HepG2 (cell line): ENCODE results near the gene IPO13. TPM values are rescaled to one million over a fixed set of nuclear protein-coding genes. Genes with fewer than 3 reads are reported as not detected.

Experiments
- ATAC-seq: fragments of 200-7000 bp; cut with Tn5 transposase; 3 replicates; pipeline ENCODE4 v1.9.1; 2020; ENCODE audit warnings: mild to moderate bottlenecking, moderate library complexity
- BruUV-seq: library from RNA; stranded (reverse); fragments of 400-500 nt; replicated peaks from 2 replicates; lab custom pipeline; 2021; lab: Mats Ljungman, UMichigan
- CTCF ChIA-PET: fragments of 300-600 bp; formaldehyde crosslinking; extraction: SDS; loops from one replicate; lab custom pipeline; 2021; ENCODE audit warnings: low total read pairs, inconsistent platforms, low intra/inter-chr PET ratio; lab: Yijun Ruan, JAX
- POLR2A ChIA-PET: fragments of 350-600 bp; sonication (Branson Sonifier 250); formaldehyde crosslinking; loops from one replicate; lab custom pipeline; 2020; ENCODE audit warnings: antibody characterized with exemption, inconsistent platforms; lab: Yijun Ruan, JAX
- DNase-seq: peaks from one replicate; pipeline ENCODE4 v3.0.0-alpha.2; 2015; ENCODE audit warnings: low spot score
- FAIRE-seq: peaks from 3 replicates; lab custom pipeline; 2011; peaks lifted over from hg19 to GRCh38; lab: Jason Lieb, UNC
- H2AFZ ChIP-seq: one replicate; pipeline ENCODE4 v1.6.1; 2011; ENCODE audit warnings: low read length, inconsistent platforms
- H3K27ac ChIP-seq: fragments of 300-600 bp; 3 replicates; pipeline ENCODE4 v1.8.0; 2011; ENCODE audit warnings: mixed run types, mild to moderate bottlenecking, mixed read lengths, low read length, inconsistent platforms; ENCODE audit not compliant: insufficient read depth; ENCODE audit errors: extremely low read length
- H3K27me3 ChIP-seq, 2 experiments: fragments of 200-600 bp in 1 of 2; 2 replicates in 1 of 2; 3 replicates in 1 of 2; pipeline versions ENCODE4 v1.6.0 to v1.8.0; 2011; ENCODE audit warnings: low read length in 2 of 2, mild to moderate bottlenecking in 2 of 2, moderate library complexity in 2 of 2, inconsistent platforms in 1 of 2; ENCODE audit not compliant: insufficient read depth in 2 of 2, control insufficient read depth in 1 of 2
- H3K36me3 ChIP-seq, 2 experiments: fragments of 200-600 bp in 1 of 2; replicated peaks in 1 of 2; 2 replicates in 1 of 2; 3 replicates in 1 of 2; pipeline versions ENCODE4 v1.5.1 to v1.8.0; 2011; ENCODE audit warnings: low read length in 2 of 2, inconsistent platforms in 1 of 2; ENCODE audit not compliant: insufficient read depth in 2 of 2, control insufficient read depth in 1 of 2
- H3K4me1 ChIP-seq: 2 replicates; pipeline ENCODE4 v1.5.1; 2012; ENCODE audit warnings: low read length, inconsistent platforms; ENCODE audit not compliant: insufficient read depth
- H3K4me2 ChIP-seq: 2 replicates; pipeline ENCODE4 v1.6.0; 2011; ENCODE audit warnings: low read depth, low read length, inconsistent platforms
- H3K4me3 ChIP-seq, 3 experiments: fragments of 200-600 bp in 1 of 3; sonication (generic), shearing (Covaris generic) in 1 of 3; replicated peaks in 1 of 3; 2 replicates each; pipeline ENCODE4 v1.5.1; 2011 to 2016; ENCODE audit warnings: low read length in 3 of 3, inconsistent platforms in 2 of 3, low read depth in 2 of 3, mild to moderate bottlenecking in 2 of 3, control low read depth in 1 of 3, mixed read lengths in 1 of 3; ENCODE audit not compliant: insufficient read depth in 1 of 3
- H3K79me2 ChIP-seq: one replicate; pipeline ENCODE4 v1.6.1; 2011; ENCODE audit warnings: low read length, inconsistent platforms; ENCODE audit not compliant: insufficient read depth
- H3K9ac ChIP-seq: 2 replicates; pipeline ENCODE4 v1.6.0; 2011; ENCODE audit warnings: mild to moderate bottlenecking, low read depth, low read length, inconsistent platforms; ENCODE audit not compliant: insufficient read depth
- H3K9me3 ChIP-seq: 2 replicates; pipeline ENCODE4 v1.5.1; 2012; ENCODE audit warnings: mild to moderate bottlenecking, low read length
- H4K20me1 ChIP-seq: 2 replicates; pipeline ENCODE4 v1.6.0; 2011; ENCODE audit warnings: inconsistent platforms, mild to moderate bottlenecking, low read length, moderate library complexity; ENCODE audit not compliant: insufficient read depth
- ARNTL ChIP-seq: sonication (generic); formaldehyde crosslinking; IDR thresholded peaks from 2 replicates; pipeline ENCODE4 v1.4.0; 2020; ENCODE audit warnings: mild to moderate bottlenecking, missing genetic modification reagents
- KIAA2018 ChIP-seq: sonication (generic); formaldehyde crosslinking; IDR thresholded peaks from 2 replicates; pipeline ENCODE4 v1.5.0; 2020; ENCODE audit warnings: mild to moderate bottlenecking, missing genetic modification reagents, borderline replicate concordance
- MATR3 ChIP-seq: sonication (generic); formaldehyde crosslinking; IDR thresholded peaks from 2 replicates; pipeline ENCODE4 v1.4.0; 2020; ENCODE audit warnings: missing genetic modification reagents
- NR3C1 ChIP-seq: sonication (generic); formaldehyde crosslinking; IDR thresholded peaks from 2 replicates; pipeline ENCODE4 v1.4.0; 2020; ENCODE audit warnings: missing genetic modification reagents
- PHF21A ChIP-seq: sonication (generic); formaldehyde crosslinking; IDR thresholded peaks from 2 replicates; pipeline ENCODE4 v1.5.0; 2020; ENCODE audit warnings: mild to moderate bottlenecking, missing genetic modification reagents
- PHF8 ChIP-seq: sonication (generic); formaldehyde crosslinking; IDR thresholded peaks from 2 replicates; pipeline ENCODE4 v1.5.0; 2020; ENCODE audit warnings: missing genetic modification reagents
- ZNF512 ChIP-seq: sonication (generic); formaldehyde crosslinking; IDR thresholded peaks from 2 replicates; pipeline ENCODE4 v1.4.0; 2020; ENCODE audit warnings: mild to moderate bottlenecking, missing genetic modification reagents
- WGBS: methylation state at CpG from one replicate; pipeline ENCODE4 v1.1.6; 2017; ENCODE audit warnings: low lambda C conversion rate; 5-methylcytosine and 5-hydroxymethylcytosine counted together
- in situ Hi-C: cut with HindIII; loops from 2 replicates; pipeline ENCODE4 v1.10.0; 2017; ENCODE audit warnings: low pct_unique_long_range_greater_than_20kb; ENCODE audit not compliant: extremely low pct_ligation_motif_present
- intact Hi-C: fragments of 100-400 bp; cut with micrococcal nuclease; formaldehyde crosslinking; loops from one replicate; pipeline ENCODE4 v1.10.0; 2022; ENCODE audit not compliant: unreplicated experiment
- polyA plus RNA-seq, 8 experiments: library from polyadenylated mRNA; depleted of rRNA in 3 of 8; stranded (reverse) in 7 of 8; unstranded in 1 of 8; fragments of >200 nt; fragmentation: Illumina TruSeq in 4 of 8; extraction: Trizol in 4 of 8; gene quantifications; 2 replicates each; pipeline versions ENCODE4 v1.2.1 to v1.2.3, GENCODE V29; 2011 to 2016; ENCODE audit warnings: low read depth in 4 of 8, missing spikeins in 1 of 8, mixed read lengths in 1 of 8; ENCODE audit not compliant: insufficient read depth in 1 of 8
- total RNA-seq, 5 experiments: library from RNA; depleted of rRNA; stranded (reverse); fragments of >200 nt; fragmentation: Illumina TruSeq; extraction: Trizol; gene quantifications; 2 replicates each; pipeline ENCODE4 v1.2.3, GENCODE V29; 2016; ENCODE audit warnings: low read depth in 1 of 5

IPO13 gene
- total and polyA plus RNA-seq, 2 of the 13 experiments (the other 11 are each of a cell fraction or from before 2014, with no cell fraction given), result 12.9 to 15.6 TPM

- Histone ChIP-seq H3K9ac (no peak overlapping the region), H3K4me3 (no peak overlapping the region), H3K4me1 (peaks cover 52% of the 10 kb centered on the region)
- CTCF ChIA-PET, result no interaction called here
- intact Hi-C loops, result no loop called here
- POLR2A ChIA-PET, result interaction anchor here (1.2 to 1.7 kb wide), 2 partner anchors 16 to 27 kb away, joined by 3 to 7 read pairs; partner anchors contain the start of gene SLC6A9
- no peak for TF ChIP-seq NR3C1 (CRISPR knock-in tag)
- TF ChIP-seq, all 625 proteins: peak for 0
- H2AFZ ChIP-seq, result no peak overlapping the region
- H3K4me2 ChIP-seq, result no peak overlapping the region
- no peak for DNase-seq
- no peaks in the 10 kb centered on the region for H3K27me3 ChIP-seq
- H4K20me1 ChIP-seq, result no peaks in the 10 kb centered on the region
- H3K79me2 ChIP-seq, result no peaks in the 10 kb centered on the region
- WGBS, result 71% methylated on average over 2 of the region's 3 CpGs
- H3K9me3 ChIP-seq, result no peaks in the 10 kb centered on the region
- BruUV-seq, result no TSS peak
- FAIRE-seq, result no peak
- peaks cover 0 to 3% of the 10 kb centered on the region in 2 experiments; a peak in 2 of 5 replicates for H3K36me3 ChIP-seq
- H3K27ac ChIP-seq, result no peak overlapping the region
- in situ Hi-C loops, result no loop called here
- peak; percentile 7; the same call in 1 of the 3 replicates for ATAC-seq
Observed at GRCh38 chr1:44015206-44015605, 68.5 kb downstream of the IPO13 start.

- in situ Hi-C loops, result no loop called here
- Histone ChIP-seq H3K79me2 (no peaks in the 10 kb centered on the region), H3K4me3 (no peak overlapping the region), H3K36me3 (peaks cover 0 to 10% of the 10 kb centered on the region in 2 experiments; a peak in 3 of 5 replicates), H3K9ac (no peak overlapping the region), H3K9me3 (no peaks in the 10 kb centered on the region), H2AFZ (no peak overlapping the region), H3K27ac (no peak overlapping the region), H3K4me2 (no peak overlapping the region), H3K4me1 (peaks cover 41% of the 10 kb centered on the region), H4K20me1 (no peaks in the 10 kb centered on the region), H3K27me3 (no peaks in the 10 kb centered on the region)
- ChIA-PET CTCF (no interaction called here), POLR2A (no interaction called here)
- DNase-seq, result no peak
- intact Hi-C loops, result no loop called here
- 89% methylated on average over 12 of the region's 20 CpGs for WGBS
- no TSS peak for BruUV-seq
- no peak for FAIRE-seq
- no peak for ATAC-seq
- TF ChIP-seq PHF8 (CRISPR knock-in tag) (no peak), KIAA2018 (CRISPR knock-in tag) (no peak), ZNF512 (CRISPR knock-in tag) (no peak), PHF21A (no peak), ARNTL (CRISPR knock-in tag) (no peak), MATR3 (CRISPR knock-in tag) (no peak)
Observed at GRCh38 chr1:44016041-44016889, 69.5 kb downstream of the IPO13 start.
